Uterus (tissue), 2 donors: Measurements from ENCODE around the gene CAPG.

Experiments used
- POLR2A ChIP-seq, 2 donors: fragments of 450-650 bp; IDR thresholded peaks; one replicate each; pipeline ENCODE4 v1.6.1; 2016; ENCODE audit warnings: antibody characterized with exemption in 2 of 2, mild to moderate bottlenecking in 1 of 2, moderate library complexity in 1 of 2
- TF ChIP-seq, protein P1 (sequence below), 4 experiments: fragments of 200-600 bp in 2 of 4; fragments of 450-650 bp in 2 of 4; sonication (generic) in 2 of 4; IDR thresholded peaks; one replicate each; pipeline ENCODE4 v1.5.1; 2016 to 2019; ENCODE audit warnings: antibody characterized with exemption in 4 of 4, mild to moderate bottlenecking in 2 of 4, moderate library complexity in 1 of 4

DNA sequence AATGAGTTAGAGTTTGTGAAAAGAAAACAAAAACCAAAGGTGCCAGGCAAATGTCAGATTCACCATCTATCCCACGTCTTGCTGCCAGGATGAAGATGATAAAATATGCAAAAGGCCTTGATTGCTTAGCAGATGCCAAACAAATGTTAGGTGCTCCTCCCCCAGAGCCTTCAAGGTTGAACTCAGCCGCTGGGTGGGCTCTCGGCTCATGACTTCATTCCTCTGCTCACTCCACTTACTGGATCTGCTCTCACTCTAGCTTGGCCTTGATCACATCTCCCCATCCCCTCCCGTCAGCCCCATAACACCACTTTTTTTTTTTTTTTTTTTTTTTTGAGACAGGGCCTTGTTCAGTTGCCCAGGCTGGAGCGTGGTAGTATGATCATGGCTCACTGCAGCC is 46.9 kb upstream of the CAPG start:
- no peak for TF ChIP-seq POLR2A (IDR thresholded peaks at IDR 0.05)
- TF ChIP-seq, protein P1, sequence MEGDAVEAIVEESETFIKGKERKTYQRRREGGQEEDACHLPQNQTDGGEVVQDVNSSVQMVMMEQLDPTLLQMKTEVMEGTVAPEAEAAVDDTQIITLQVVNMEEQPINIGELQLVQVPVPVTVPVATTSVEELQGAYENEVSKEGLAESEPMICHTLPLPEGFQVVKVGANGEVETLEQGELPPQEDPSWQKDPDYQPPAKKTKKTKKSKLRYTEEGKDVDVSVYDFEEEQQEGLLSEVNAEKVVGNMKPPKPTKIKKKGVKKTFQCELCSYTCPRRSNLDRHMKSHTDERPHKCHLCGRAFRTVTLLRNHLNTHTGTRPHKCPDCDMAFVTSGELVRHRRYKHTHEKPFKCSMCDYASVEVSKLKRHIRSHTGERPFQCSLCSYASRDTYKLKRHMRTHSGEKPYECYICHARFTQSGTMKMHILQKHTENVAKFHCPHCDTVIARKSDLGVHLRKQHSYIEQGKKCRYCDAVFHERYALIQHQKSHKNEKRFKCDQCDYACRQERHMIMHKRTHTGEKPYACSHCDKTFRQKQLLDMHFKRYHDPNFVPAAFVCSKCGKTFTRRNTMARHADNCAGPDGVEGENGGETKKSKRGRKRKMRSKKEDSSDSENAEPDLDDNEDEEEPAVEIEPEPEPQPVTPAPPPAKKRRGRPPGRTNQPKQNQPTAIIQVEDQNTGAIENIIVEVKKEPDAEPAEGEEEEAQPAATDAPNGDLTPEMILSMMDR (IDR thresholded peaks at IDR 0.05), result no peak
